GM21360 (cell line): ENCODE results near the gene CIZ1.
A peak's percentile ranks its signal among the peaks of the same experiment; 100 is the strongest.
"Not testable (repeated sequence)": the region's sequence is repeated elsewhere in the genome, so short reads cannot be mapped to it uniquely, and the experiment has no call there.

Experiments used
- ATAC-seq: cut with Tn5 transposase; IDR thresholded peaks from one replicate; pipeline ENCODE4 v1.9.1; 2021; ENCODE audit warnings: mild to moderate bottlenecking, moderate library complexity; ENCODE audit not compliant: unreplicated experiment

Gene CIZ1

GRCh38 chr9:128190516-128191405 lies 611 bp downstream of the CIZ1 start:
- peak; percentile 4 for ATAC-seq

- no peak for ATAC-seq
These were observed 1.4 kb downstream of the CIZ1 start for GRCh38 chr9:128190013-128190412.

DNA sequence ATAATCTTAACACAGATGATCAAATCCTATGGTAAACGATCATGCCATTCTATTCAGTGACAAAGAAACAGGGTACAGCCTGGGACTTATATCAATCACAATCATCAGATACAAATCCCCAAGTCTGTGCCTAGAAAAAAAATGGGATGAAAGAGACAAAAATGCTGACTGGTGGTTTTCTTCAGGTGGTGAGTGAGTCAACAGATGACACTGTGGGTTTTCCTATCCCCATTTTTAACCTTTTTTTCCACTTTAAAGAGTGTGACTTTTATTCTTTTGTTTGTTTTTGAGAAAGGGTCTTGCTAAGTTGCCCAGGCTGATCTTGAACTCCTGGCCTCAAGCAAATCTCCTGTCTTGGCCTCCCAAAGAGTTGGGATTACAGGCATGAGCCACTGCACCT lies 3.2 kb downstream of the CIZ1 start:
- no peak for ATAC-seq

- ATAC-seq: no peak
These were observed 4.0 kb downstream of the CIZ1 start for GRCh38 chr9:128187361-128187760.

DNA sequence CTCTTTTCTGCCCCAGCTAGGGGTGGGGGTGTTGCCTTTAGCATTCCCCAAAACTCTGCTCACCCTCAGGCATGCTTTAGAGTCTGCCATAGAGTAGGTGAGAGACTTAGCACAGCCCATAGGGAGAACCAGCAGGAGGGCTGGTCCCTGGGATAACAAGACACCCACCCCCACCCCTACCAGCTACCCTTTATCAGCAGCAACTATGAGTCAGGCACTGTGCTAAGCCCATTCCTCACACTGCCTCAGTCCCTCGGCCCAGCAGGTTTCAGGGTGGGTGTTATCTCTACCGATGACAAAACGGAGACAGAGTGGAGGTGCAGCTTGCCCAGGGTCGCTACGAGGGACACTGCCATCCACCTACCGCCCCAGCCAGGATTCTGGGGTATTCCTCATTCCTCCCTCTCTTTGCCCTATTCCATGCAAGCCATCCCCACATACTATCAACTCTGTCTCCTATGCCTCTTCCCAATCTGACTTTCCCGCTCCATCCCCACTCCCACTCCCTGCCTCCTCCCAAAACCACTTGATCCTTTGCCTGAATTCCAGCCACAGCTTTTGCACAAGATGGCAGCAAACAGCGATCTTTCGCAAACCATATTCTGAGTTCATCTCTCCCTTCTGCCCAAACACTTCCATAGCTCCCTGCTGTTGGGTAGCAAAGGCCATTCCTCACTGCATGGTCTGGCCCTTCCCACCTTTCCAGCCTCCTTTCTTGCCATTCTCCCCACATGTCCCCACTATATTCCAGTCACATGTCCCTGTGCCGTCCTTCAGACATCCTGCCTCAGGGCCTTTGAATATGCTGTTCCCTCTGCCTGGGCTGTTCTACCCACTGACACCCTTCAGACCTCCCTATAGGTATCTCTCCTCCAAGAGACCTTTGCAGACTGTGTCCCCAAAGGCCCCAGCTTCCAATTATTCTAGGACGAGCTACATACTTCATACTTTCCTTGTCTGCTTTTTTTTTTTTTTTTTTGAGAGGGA lies 5.1 kb downstream of the CIZ1 start:
- ATAC-seq: no peak

- ATAC-seq: no peak
These were observed 8.3 kb downstream of the CIZ1 start for GRCh38 chr9:128182893-128183588.

DNA sequence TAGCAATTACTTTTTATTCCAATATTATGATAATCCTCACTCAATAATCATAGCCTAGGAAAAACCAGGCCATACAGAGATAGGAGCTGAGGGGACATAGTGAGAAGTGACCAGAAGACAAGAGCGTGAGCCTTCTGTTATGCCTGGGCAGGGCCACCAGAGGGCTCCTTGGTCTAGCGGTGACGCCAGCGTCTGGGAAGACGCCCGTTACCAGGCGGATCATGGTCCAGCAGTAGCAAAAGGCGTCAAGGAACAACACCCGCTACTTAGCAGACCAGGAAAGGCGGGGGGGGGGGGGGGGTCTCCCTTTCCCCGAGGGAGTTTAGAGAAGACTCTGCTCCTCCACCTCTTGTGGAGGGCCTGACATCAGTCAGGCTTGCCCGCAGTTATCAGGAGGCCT lies 9.9 kb downstream of the CIZ1 start:
- ATAC-seq: not testable (repeated sequence)

DNA sequence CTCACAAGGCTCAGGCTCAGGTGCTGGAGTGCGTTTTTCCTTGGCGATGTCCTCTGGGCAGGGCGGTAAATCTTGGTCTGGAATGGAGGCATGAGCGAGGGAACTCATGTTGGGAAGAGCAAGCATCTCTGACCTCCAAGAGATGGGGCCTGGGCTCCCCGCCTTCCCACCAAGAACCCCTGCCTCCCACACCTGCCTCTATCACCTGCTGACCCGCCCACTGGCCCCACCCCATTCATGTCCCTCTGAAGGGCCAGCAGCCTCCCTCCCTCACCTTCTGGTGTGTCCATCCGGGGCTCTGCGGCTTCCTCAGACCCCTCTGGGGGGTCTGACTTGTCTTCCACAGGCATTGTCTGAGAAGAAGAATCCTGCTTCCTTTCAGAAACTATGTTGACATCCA lies 10.9 kb downstream of the CIZ1 start:
- no peak for ATAC-seq

DNA sequence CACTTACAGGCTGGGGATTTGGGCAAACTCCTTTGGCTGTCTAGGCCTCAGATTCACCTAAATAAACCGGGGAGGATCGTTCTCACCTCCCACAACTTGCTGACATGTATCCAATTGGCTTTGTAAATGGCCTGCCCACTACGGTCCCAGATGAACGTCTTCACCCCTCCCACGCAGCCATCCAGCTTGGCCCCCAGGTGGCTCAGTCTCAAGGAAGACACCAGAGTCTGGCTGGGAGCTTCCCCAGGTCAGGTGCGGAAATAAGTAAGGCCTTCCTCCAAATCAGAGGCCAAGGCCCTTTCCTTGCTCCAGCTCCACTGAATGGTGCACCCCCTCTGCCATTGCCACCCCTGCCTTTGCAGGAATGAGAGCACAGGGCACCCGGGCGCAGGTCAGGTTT lies 11.4 kb downstream of the CIZ1 start:
- no peak for ATAC-seq

- ATAC-seq: no peak
These were observed 12.5 kb downstream of the CIZ1 start for GRCh38 chr9:128178806-128179431.

- ATAC-seq: no peak
These were observed 15.6 kb downstream of the CIZ1 start for GRCh38 chr9:128175726-128176125.

DNA sequence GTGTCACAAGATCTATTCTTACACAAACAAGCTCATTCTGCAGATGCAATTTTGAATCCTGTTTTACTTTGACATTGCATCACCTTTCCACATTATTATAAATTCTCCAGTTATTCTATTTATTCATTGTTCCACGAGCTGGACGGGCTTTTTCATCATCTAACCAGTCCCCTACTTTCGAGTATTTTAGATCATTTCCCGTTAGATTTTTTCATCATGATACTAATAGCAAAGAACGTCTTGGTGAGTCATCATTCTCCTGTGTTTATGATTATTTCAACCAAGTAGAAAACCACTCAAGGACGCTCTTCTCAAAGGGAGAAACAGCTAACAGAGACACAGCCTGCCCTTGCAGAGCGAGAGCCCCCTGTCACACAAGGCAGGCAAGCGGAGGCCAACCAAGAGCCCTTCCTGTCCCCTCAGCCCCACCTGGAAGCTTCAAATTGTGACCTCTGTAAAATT lies 16.2 kb downstream of the CIZ1 start:
- no peak for ATAC-seq

DNA sequence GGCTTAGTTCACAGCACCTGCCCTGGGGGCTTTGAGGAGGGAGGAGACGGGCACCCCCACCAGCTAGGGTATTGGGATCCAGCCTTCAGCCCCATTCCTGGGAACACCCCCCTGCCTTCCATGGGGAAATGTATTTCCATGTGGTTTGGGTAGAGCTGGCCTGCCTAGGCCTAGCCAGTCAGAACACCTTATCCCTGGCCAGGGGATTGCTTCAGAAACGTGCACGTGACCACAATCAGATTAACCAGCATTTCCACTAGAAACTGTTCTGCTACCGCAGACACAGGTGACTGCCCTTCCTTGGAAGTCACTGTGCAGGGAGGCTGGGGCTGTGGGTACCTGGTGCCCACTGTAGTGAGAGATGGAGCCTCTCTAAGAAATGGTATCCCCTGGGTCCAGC lies 17.3 kb downstream of the CIZ1 start:
- ATAC-seq: no peak

GRCh38 chr9:128169925-128170324 lies 21.4 kb downstream of the CIZ1 start:
- no peak for ATAC-seq

- no peak for ATAC-seq
These were observed 21.9 kb downstream of the CIZ1 start for GRCh38 chr9:128169492-128169891.

GRCh38 chr9:128168731-128169308 lies 22.6 kb downstream of the CIZ1 start:
- no peak for ATAC-seq

- no peak for ATAC-seq
These were observed 24.2 kb downstream of the CIZ1 start for GRCh38 chr9:128167209-128167608.

DNA sequence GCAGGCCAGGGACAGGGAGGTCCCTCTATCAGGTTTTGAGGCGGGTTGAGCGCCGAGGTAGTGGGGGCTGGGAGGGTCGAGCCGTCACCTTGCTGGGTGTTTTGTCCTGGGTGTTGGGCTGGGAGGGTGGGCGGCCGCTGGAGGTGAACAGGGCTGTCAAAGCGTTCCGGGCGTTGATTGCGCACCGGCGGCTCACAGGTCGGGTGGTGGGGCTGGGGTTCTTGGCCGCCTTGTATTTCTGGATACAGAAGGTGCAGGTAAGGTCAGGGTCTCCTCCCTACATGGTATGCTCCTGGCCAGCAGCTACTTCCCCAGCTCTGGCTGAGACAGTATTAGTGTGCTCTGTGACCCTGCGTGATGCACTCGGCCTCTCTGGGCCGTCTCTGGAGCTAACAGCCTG lies 25.2 kb downstream of the CIZ1 start:
- ATAC-seq: no peak

GRCh38 chr9:128164307-128164885 lies 27.0 kb downstream of the CIZ1 start:
- ATAC-seq: no peak
